ENCODE data around the gene MCEMP1. TPM values are rescaled to one million over a fixed set of nuclear protein-coding genes. Genes with fewer than 3 reads are reported as not detected.

MCEMP1 gene
- total and polyA plus RNA-seq, 2 donors, result 0.28 to 1.6 TPM

GRCh38 chr19:7674010-7675005 lies 2.6 kb upstream of the MCEMP1 start:
- Histone ChIP-seq H3K4me1 (ENCODE audit: control insufficient read depth in 2 of 2, insufficient read depth in 2 of 2, low read length in 2 of 2) (peaks cover 41 to 65% of the 10 kb centered on the region in 2 donors), H3K27me3 (ENCODE audit: control insufficient read depth in 2 of 2, insufficient read depth in 1 of 2, low read length in 1 of 2) (peaks cover 3 to 47% of the 10 kb centered on the region in 2 donors), H3K27ac (ENCODE audit: low read depth in 1 of 2, low read length in 1 of 2) (no peak overlapping the region), H3K4me3 (ENCODE audit: low read length in 2 of 2) (no peak overlapping the region), H3K9me3 (ENCODE audit: control insufficient read depth in 2 of 2, insufficient read depth in 1 of 2, low read length in 1 of 2) (peaks cover 0 to 15% of the 10 kb centered on the region in 2 donors), H3K36me3 (ENCODE audit: control insufficient read depth in 2 of 2, insufficient read depth in 2 of 2, low read length in 1 of 2) (no peaks in the 10 kb centered on the region)
- DNase-seq (ENCODE audit: low read depth in 6 of 9, low spot score in 9 of 9), result peak in 4 of 9 donors; percentile 49 to 72 (median 54)
- WGBS, result 66% methylated on average over 21 of the region's 21 CpGs

GRCh38 chr19:7676376-7676775 lies 514 bp upstream of the MCEMP1 start:
- peaks cover 42 to 63% of the 10 kb centered on the region in 2 donors for H3K4me1 ChIP-seq (ENCODE audit: control insufficient read depth in 2 of 2, insufficient read depth in 2 of 2, low read length in 2 of 2)
- H3K27me3 ChIP-seq (ENCODE audit: control insufficient read depth in 2 of 2, insufficient read depth in 1 of 2, low read length in 1 of 2), result peaks cover 3 to 32% of the 10 kb centered on the region in 2 donors
- peaks cover 0 to 9% of the 10 kb centered on the region in 2 donors for H3K9me3 ChIP-seq (ENCODE audit: control insufficient read depth in 2 of 2, insufficient read depth in 1 of 2, low read length in 1 of 2)
- DNase-seq (ENCODE audit: low read depth in 6 of 9, low spot score in 9 of 9), result peak in 1 of 9 donors; percentile 29
- no peaks in the 10 kb centered on the region for H3K36me3 ChIP-seq (ENCODE audit: control insufficient read depth in 2 of 2, insufficient read depth in 2 of 2, low read length in 1 of 2)
- no peak overlapping the region for H3K27ac ChIP-seq (ENCODE audit: low read depth in 1 of 2, low read length in 1 of 2)
- no peak overlapping the region for H3K4me3 ChIP-seq (ENCODE audit: low read length in 2 of 2)
- WGBS, result 3% methylated on average over 7 of the region's 7 CpGs

GRCh38 chr19:7677669-7678311 lies 900 bp downstream of the MCEMP1 start:
- no peak overlapping the region for H3K27ac ChIP-seq (ENCODE audit: low read depth in 1 of 2, low read length in 1 of 2)
- peaks cover 48 to 74% of the 10 kb centered on the region in 2 donors for H3K4me1 ChIP-seq (ENCODE audit: control insufficient read depth in 2 of 2, insufficient read depth in 2 of 2, low read length in 2 of 2)
- no peak overlapping the region for H3K4me3 ChIP-seq (ENCODE audit: low read length in 2 of 2)
- WGBS, result 53% methylated on average over 12 of the region's 12 CpGs
- H3K36me3 ChIP-seq (ENCODE audit: control insufficient read depth in 2 of 2, insufficient read depth in 2 of 2, low read length in 1 of 2), result peaks cover 4 to 7% of the 10 kb centered on the region in 2 donors
- H3K27me3 ChIP-seq (ENCODE audit: control insufficient read depth in 2 of 2, insufficient read depth in 1 of 2, low read length in 1 of 2), result peaks cover 0 to 23% of the 10 kb centered on the region in 2 donors
- no peak for DNase-seq (ENCODE audit: low read depth in 6 of 9, low spot score in 9 of 9)
- peaks cover 0 to 13% of the 10 kb centered on the region in 2 donors for H3K9me3 ChIP-seq (ENCODE audit: control insufficient read depth in 2 of 2, insufficient read depth in 1 of 2, low read length in 1 of 2)

GRCh38 chr19:7678971-7679751 lies 2.3 kb downstream of the MCEMP1 start:
- 41% methylated on average over 30 of the region's 30 CpGs for WGBS
- peaks cover 44 to 67% of the 10 kb centered on the region in 2 donors for H3K4me1 ChIP-seq (ENCODE audit: control insufficient read depth in 2 of 2, insufficient read depth in 2 of 2, low read length in 2 of 2)
- H3K4me3 ChIP-seq (ENCODE audit: low read length in 2 of 2), result no peak overlapping the region
- H3K9me3 ChIP-seq (ENCODE audit: control insufficient read depth in 2 of 2, insufficient read depth in 1 of 2, low read length in 1 of 2), result peaks cover 0 to 7% of the 10 kb centered on the region in 2 donors
- peak in 7 of 9 donors; percentile 60 to 90 (median 79) for DNase-seq (ENCODE audit: low read depth in 6 of 9, low spot score in 9 of 9)
- H3K27me3 ChIP-seq (ENCODE audit: control insufficient read depth in 2 of 2, insufficient read depth in 1 of 2, low read length in 1 of 2), result peaks cover 0 to 22% of the 10 kb centered on the region in 2 donors
- H3K36me3 ChIP-seq (ENCODE audit: control insufficient read depth in 2 of 2, insufficient read depth in 2 of 2, low read length in 1 of 2), result peaks cover 12 to 17% of the 10 kb centered on the region in 2 donors
- H3K27ac ChIP-seq (ENCODE audit: low read depth in 1 of 2, low read length in 1 of 2), result peak overlapping the region; percentile 72 to 92

- WGBS, result 69% methylated on average over 22 of the region's 22 CpGs
- Histone ChIP-seq H3K4me3 (ENCODE audit: low read length in 2 of 2) (peak overlapping the region; percentile 19 to 98), H3K36me3 (ENCODE audit: control insufficient read depth in 2 of 2, insufficient read depth in 2 of 2, low read length in 1 of 2) (peaks cover 12 to 17% of the 10 kb centered on the region in 2 donors), H3K27ac (ENCODE audit: low read depth in 1 of 2, low read length in 1 of 2) (peak overlapping the region; percentile 72 to 92), H3K27me3 (ENCODE audit: control insufficient read depth in 2 of 2, insufficient read depth in 1 of 2, low read length in 1 of 2) (peaks cover 0 to 19% of the 10 kb centered on the region in 2 donors), H3K4me1 (ENCODE audit: control insufficient read depth in 2 of 2, insufficient read depth in 2 of 2, low read length in 2 of 2) (peaks cover 44 to 64% of the 10 kb centered on the region in 2 donors), H3K9me3 (ENCODE audit: control insufficient read depth in 2 of 2, insufficient read depth in 1 of 2, low read length in 1 of 2) (peaks cover 0 to 4% of the 10 kb centered on the region in 2 donors)
- DNase-seq (ENCODE audit: low read depth in 6 of 9, low spot score in 9 of 9), result peak in 1 of 9 donors; percentile 23
These were observed 3.1 kb downstream of the MCEMP1 start for GRCh38 chr19:7679771-7680605.

GRCh38 chr19:7680606-7681339 lies 3.9 kb downstream of the MCEMP1 start, which contains the start of gene TRAPPC5:
TSS of gene TRAPPC5 (plus strand) at chr19:7680833. CDS start at chr19:7682254, 1,421 bp downstream.
- peaks cover 12 to 21% of the 10 kb centered on the region in 2 donors for H3K36me3 ChIP-seq (ENCODE audit: control insufficient read depth in 2 of 2, insufficient read depth in 2 of 2, low read length in 1 of 2)
- H3K4me1 ChIP-seq (ENCODE audit: control insufficient read depth in 2 of 2, insufficient read depth in 2 of 2, low read length in 2 of 2), result peaks cover 42 to 60% of the 10 kb centered on the region in 2 donors
- peak within 1 kb of the TSS; percentile 98 for H3K4me3 ChIP-seq (ENCODE audit: low read length in 2 of 2)
- under 1% methylated on average over 79 of the region's 79 CpGs for WGBS
- peaks cover 0 to 4% of the 10 kb centered on the region in 2 donors for H3K9me3 ChIP-seq (ENCODE audit: control insufficient read depth in 2 of 2, insufficient read depth in 1 of 2, low read length in 1 of 2)
- peaks cover 0 to 17% of the 10 kb centered on the region in 2 donors for H3K27me3 ChIP-seq (ENCODE audit: control insufficient read depth in 2 of 2, insufficient read depth in 1 of 2, low read length in 1 of 2)
- DNase-seq (ENCODE audit: low read depth in 6 of 9, low spot score in 9 of 9), result peak in 8 of 9 donors; percentile 82 to 95 (median 86)
- peak within 1 kb of the TSS; percentile 90 to 92 for H3K27ac ChIP-seq (ENCODE audit: low read depth in 1 of 2, low read length in 1 of 2)

GRCh38 chr19:7681340-7682174 lies 4.7 kb downstream of the MCEMP1 start:
- WGBS, result 9% methylated on average over 43 of the region's 43 CpGs
- peak overlapping the region; percentile 98 for H3K4me3 ChIP-seq (ENCODE audit: low read length in 2 of 2)
- H3K4me1 ChIP-seq (ENCODE audit: control insufficient read depth in 2 of 2, insufficient read depth in 2 of 2, low read length in 2 of 2), result peaks cover 36 to 52% of the 10 kb centered on the region in 2 donors
- H3K36me3 ChIP-seq (ENCODE audit: control insufficient read depth in 2 of 2, insufficient read depth in 2 of 2, low read length in 1 of 2), result peaks cover 12 to 21% of the 10 kb centered on the region in 2 donors
- H3K27ac ChIP-seq (ENCODE audit: low read depth in 1 of 2, low read length in 1 of 2), result peak overlapping the region; percentile 78 to 90
- peak in 8 of 9 donors; percentile 71 to 93 (median 83) for DNase-seq (ENCODE audit: low read depth in 6 of 9, low spot score in 9 of 9)
- H3K27me3 ChIP-seq (ENCODE audit: control insufficient read depth in 2 of 2, insufficient read depth in 1 of 2, low read length in 1 of 2), result peaks cover 0 to 14% of the 10 kb centered on the region in 2 donors
- peaks cover 0 to 4% of the 10 kb centered on the region in 2 donors for H3K9me3 ChIP-seq (ENCODE audit: control insufficient read depth in 2 of 2, insufficient read depth in 1 of 2, low read length in 1 of 2)

Measured in thymus (tissue), 11 donors.